H9 (cell line): ENCODE results near the gene HCK. TPM values are rescaled to one million over a fixed set of nuclear protein-coding genes. Genes with fewer than 3 reads are reported as not detected.

Experiments used
- DNase-seq: peaks from one replicate; pipeline ENCODE4 v3.0.0-alpha.2; 2017
- H2AFZ ChIP-seq: one replicate; pipeline ENCODE4 v1.6.1; 2013; ENCODE audit warnings: mild to moderate bottlenecking, low read length, control low read depth, moderate library complexity
- H2AK5ac ChIP-seq: 2 replicates; pipeline ENCODE4 v1.6.1; 2013; ENCODE audit warnings: low read length, control low read depth, mixed read lengths; ENCODE audit not compliant: insufficient read length
- H2BK120ac ChIP-seq: one replicate; pipeline ENCODE4 v1.6.1; 2013; ENCODE audit warnings: low read depth, mild to moderate bottlenecking, low read length, control low read depth, inconsistent platforms; ENCODE audit not compliant: poor library complexity, severe bottlenecking
- H2BK12ac ChIP-seq: 2 replicates; pipeline ENCODE4 v1.6.1; 2013; ENCODE audit warnings: low read length, control low read depth, mixed read lengths, low read depth; ENCODE audit not compliant: insufficient read length
- H2BK15ac ChIP-seq: 2 replicates; pipeline ENCODE4 v1.6.1; 2013; ENCODE audit warnings: low read depth, low read length, control low read depth
- H2BK20ac ChIP-seq: one replicate; pipeline ENCODE4 v1.6.1; 2013; ENCODE audit warnings: low read depth, mild to moderate bottlenecking, low read length, control low read depth, inconsistent platforms; ENCODE audit not compliant: poor library complexity, severe bottlenecking
- H2BK5ac ChIP-seq: 2 replicates; pipeline ENCODE4 v1.6.1; 2013; ENCODE audit warnings: low read length, control low read depth, mixed read lengths; ENCODE audit not compliant: insufficient read length
- H3K14ac ChIP-seq: 2 replicates; pipeline ENCODE4 v1.6.1; 2013; ENCODE audit warnings: low read length, control low read depth; ENCODE audit not compliant: insufficient read depth
- H3K18ac ChIP-seq: 2 replicates; pipeline ENCODE4 v1.6.1; 2013; ENCODE audit warnings: low read depth, mild to moderate bottlenecking, mixed read lengths, low read length, control low read depth; ENCODE audit not compliant: insufficient read length
- H3K23ac ChIP-seq: 2 replicates; pipeline ENCODE4 v1.6.1; 2013; ENCODE audit warnings: low read length, control low read depth, mixed read lengths, low read depth; ENCODE audit not compliant: insufficient read length
- H3K23me2 ChIP-seq: 2 replicates; pipeline ENCODE4 v1.6.1; 2013; ENCODE audit warnings: low read depth, mild to moderate bottlenecking, mixed read lengths, low read length, control low read depth; ENCODE audit not compliant: insufficient read length, poor library complexity, severe bottlenecking
- H3K27ac ChIP-seq: 2 replicates; pipeline ENCODE4 v1.5.1; 2013; ENCODE audit warnings: low read length, control low read depth, mixed read lengths, low read depth; ENCODE audit not compliant: insufficient read length
- H3K27me3 ChIP-seq: 2 replicates; pipeline ENCODE4 v1.6.1; 2013; ENCODE audit warnings: low read length, control low read depth, inconsistent platforms; ENCODE audit not compliant: insufficient read depth
- H3K4ac ChIP-seq: 2 replicates; pipeline ENCODE4 v1.6.1; 2013; ENCODE audit warnings: low read depth, mild to moderate bottlenecking, control low read depth, inconsistent platforms, low read length, moderate library complexity
- H3K4me1 ChIP-seq: 2 replicates; pipeline ENCODE4 v1.6.1; 2013; ENCODE audit warnings: low read length, control low read depth, inconsistent platforms; ENCODE audit not compliant: insufficient read depth
- H3K4me2 ChIP-seq: 2 replicates; pipeline ENCODE4 v1.6.1; 2013; ENCODE audit warnings: low read length, control low read depth, mixed read lengths; ENCODE audit not compliant: insufficient read length, insufficient read depth
- H3K56ac ChIP-seq: 2 replicates; pipeline ENCODE4 v1.6.1; 2013; ENCODE audit warnings: low read depth, mild to moderate bottlenecking, mixed read lengths, low read length, control low read depth; ENCODE audit not compliant: insufficient read length
- H3K79me1 ChIP-seq: 2 replicates; pipeline ENCODE4 v1.6.1; 2013; ENCODE audit warnings: low read depth, mild to moderate bottlenecking, moderate library complexity, low read length, control low read depth, inconsistent platforms; ENCODE audit not compliant: insufficient read depth, poor library complexity, severe bottlenecking
- H3K79me2 ChIP-seq: 2 replicates; pipeline ENCODE4 v1.6.1; 2013; ENCODE audit warnings: low read length, control low read depth, inconsistent platforms; ENCODE audit not compliant: insufficient read depth
- H3K9ac ChIP-seq: 2 replicates; pipeline ENCODE4 v1.6.1; 2013; ENCODE audit warnings: low read length, control low read depth, mixed read lengths; ENCODE audit not compliant: insufficient read length; ENCODE audit errors: extremely low read depth
- H3K9me3 ChIP-seq: one replicate; pipeline ENCODE4 v1.6.1; 2013; ENCODE audit warnings: low read depth, low read length, inconsistent platforms; ENCODE audit not compliant: control insufficient read depth
- H3T11ph ChIP-seq: one replicate; pipeline ENCODE4 v1.6.1; 2013; ENCODE audit warnings: mild to moderate bottlenecking, low read length, control low read depth, inconsistent platforms
- H4K20me1 ChIP-seq: one replicate; pipeline ENCODE4 v1.6.1; 2013; ENCODE audit not compliant: control insufficient read depth, insufficient read length, insufficient read depth
- H4K5ac ChIP-seq: 2 replicates; pipeline ENCODE4 v1.6.1; 2013; ENCODE audit warnings: low read depth, mild to moderate bottlenecking, mixed read lengths, low read length, control low read depth; ENCODE audit not compliant: insufficient read length
- H4K8ac ChIP-seq: replicated peaks from 2 replicates; pipeline ENCODE4 v1.6.1; 2013; ENCODE audit warnings: low read length, control low read depth, mixed read lengths, low read depth; ENCODE audit not compliant: insufficient read length
- H4K91ac ChIP-seq: 2 replicates; pipeline ENCODE4 v1.6.1; 2013; ENCODE audit warnings: low read depth, mild to moderate bottlenecking, moderate library complexity, mixed read lengths, low read length, control low read depth; ENCODE audit not compliant: insufficient read length
- H3K27ac Mint-ChIP-seq, 3 experiments: 2 replicates in 2 of 3; 3 replicates in 1 of 3; pipeline ENCODE4 v1.8.0; 2020 to 2021; ENCODE audit warnings: mixed read lengths in 3 of 3, mild to moderate bottlenecking in 1 of 3, moderate library complexity in 1 of 3
- H3K27me3 Mint-ChIP-seq: 2 replicates; pipeline ENCODE4 v1.8.0; 2021; ENCODE audit warnings: low read depth, mild to moderate bottlenecking, moderate library complexity, mixed read lengths
- H3K36me3 Mint-ChIP-seq, 3 experiments: 2 replicates in 2 of 3; 3 replicates in 1 of 3; pipeline ENCODE4 v1.8.0; 2020 to 2021; ENCODE audit warnings: low read depth in 3 of 3, mixed read lengths in 3 of 3; ENCODE audit not compliant: insufficient read depth in 1 of 3
- H3K4me1 Mint-ChIP-seq, 2 experiments: 2 replicates each; pipeline ENCODE4 v1.8.0; 2020; ENCODE audit warnings: mixed read lengths in 2 of 2
- H3K4me3 Mint-ChIP-seq, 2 experiments: 2 replicates in 1 of 2; 3 replicates in 1 of 2; pipeline ENCODE4 v1.8.0; 2020 to 2021; ENCODE audit warnings: mild to moderate bottlenecking in 2 of 2, mixed read lengths in 2 of 2, moderate library complexity in 1 of 2
- H3K9me3 Mint-ChIP-seq, 2 experiments: 2 replicates in 1 of 2; 3 replicates in 1 of 2; pipeline ENCODE4 v1.8.0; 2020; ENCODE audit warnings: mild to moderate bottlenecking in 2 of 2, mixed read lengths in 2 of 2, moderate library complexity in 1 of 2
- CTCF ChIP-seq: fragments of 200-600 bp; sonication (generic); conservative IDR thresholded peaks from 3 replicates; pipeline ENCODE4 v1.8.0; 2021; ENCODE audit warnings: antibody characterized with exemption, mild to moderate bottlenecking
- WGBS: extraction: QIAGEN DNeasy Blood & Tissue Kit; methylation state at CpG from one replicate; pipeline ENCODE4 v1.1.7; 2013; ENCODE audit warnings: missing lambda C conversion rate, low lambda C conversion rate, mixed read lengths; ENCODE audit not compliant: insufficient read length; ENCODE audit errors: extremely low coverage; 5-methylcytosine and 5-hydroxymethylcytosine counted together
- total RNA-seq: library from RNA; stranded (reverse); gene quantifications from 2 replicates; pipeline ENCODE4 v1.2.1, GENCODE V29; 2021

Gene HCK
- total RNA-seq, 1 experiment from 2014 or later: 1.7 TPM

- Histone ChIP-seq H3K4me2 (no peak overlapping the region), H3K79me2 (no peaks in the 10 kb centered on the region; the same call in 1 of the 2 replicates), H4K91ac (no peak overlapping the region), H3K79me1 (peaks cover 5% of the 10 kb centered on the region), H2BK120ac (no peak overlapping the region), H3K9me3 (no peaks in the 10 kb centered on the region), H3K9ac (no peak overlapping the region), H3T11ph (no peak overlapping the region), H3K14ac (no peak overlapping the region), H4K5ac (no peak overlapping the region), H4K8ac (no peak overlapping the region), H3K4me1 (no peaks in the 10 kb centered on the region; the same call in 1 of the 2 replicates), H3K23me2 (no peaks in the 10 kb centered on the region), H3K4ac (no peak overlapping the region), H3K18ac (no peak overlapping the region), H2BK15ac (no peak overlapping the region), H4K20me1 (no peaks in the 10 kb centered on the region), H3K27ac (no peak overlapping the region), H2BK20ac (no peak overlapping the region), H2BK5ac (no peak overlapping the region), H2AK5ac (no peak overlapping the region), H3K27me3 (no peaks in the 10 kb centered on the region), H3K23ac (no peak overlapping the region), H3K56ac (no peak overlapping the region), H2AFZ (no peak overlapping the region), H2BK12ac (no peak overlapping the region)
- Mint-ChIP-seq H3K4me1 (peaks cover 12 to 17% of the 10 kb centered on the region in 2 experiments), H3K9me3 (peaks cover 9% of the 10 kb centered on the region in 2 experiments), H3K27ac (no peak overlapping the region; a peak in 1 of 7 replicates), H3K27me3 (no peaks in the 10 kb centered on the region; the same call in 1 of the 2 replicates), H3K36me3 (peaks cover 16 to 22% (median 17%) of the 10 kb centered on the region in 3 experiments), H3K4me3 (no peak overlapping the region)
- TF ChIP-seq CTCF: no peak
- no CpG with 5 or more reads among the region's 8 CpGs for WGBS
- no peak for DNase-seq
These were observed 74.9 kb downstream of the HCK start for GRCh38 chr20:32126919-32127318.
